Fibroblast of upper back skin (primary cell): Measurements from ENCODE around the gene PRDX3.
"Not testable (repeated sequence)": the region's sequence is repeated elsewhere in the genome, so short reads cannot be mapped to it uniquely, and the experiment has no call there.

Experiments
- DNase-seq: peaks from one replicate; pipeline ENCODE4 v3.0.0-alpha.2; 2013

The PRDX3 gene

GRCh38 chr10:119205894-119206602, 27.4 kb upstream of the PRDX3 start:
- no peak for DNase-seq

DNA sequence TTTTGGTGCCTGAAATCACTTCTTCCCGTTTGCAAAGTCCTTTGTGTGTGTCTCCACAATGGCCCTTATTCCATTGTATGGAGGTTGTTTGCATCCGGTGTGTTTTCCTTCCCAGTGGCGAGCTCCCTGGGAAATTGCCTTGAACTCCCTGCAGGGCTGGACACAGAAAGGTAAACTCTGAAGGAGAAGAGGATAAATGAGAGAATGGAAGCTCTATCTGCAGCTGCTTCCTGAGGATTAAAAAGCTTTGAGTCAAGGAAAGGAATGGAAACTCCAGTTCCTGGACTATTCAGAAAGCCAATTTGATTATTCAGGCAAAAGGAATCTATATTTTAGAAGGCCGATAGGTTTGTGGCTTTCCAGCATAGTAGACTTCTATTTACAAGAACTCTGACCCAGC, 24.4 kb upstream of the PRDX3 start:
- DNase-seq: peak; percentile 77

DNA sequence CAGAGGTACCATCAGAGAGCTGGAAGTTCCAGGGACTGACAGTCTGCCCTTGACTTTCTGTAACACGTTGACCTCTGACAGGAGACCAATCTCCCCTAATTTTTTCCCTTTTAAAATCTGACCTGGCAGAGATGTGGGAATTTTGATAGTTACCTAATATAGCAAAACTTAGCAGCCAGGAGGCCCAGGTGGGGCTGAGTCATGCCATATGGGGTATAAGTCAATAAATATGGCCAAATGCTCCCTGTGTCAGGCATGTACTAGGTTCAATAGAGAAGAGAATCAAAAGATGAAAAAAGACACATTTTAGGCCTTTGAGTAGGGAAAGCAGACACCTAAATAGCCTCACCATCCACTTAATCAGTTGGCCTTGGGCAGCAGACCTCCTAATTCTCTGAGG, 22.6 kb upstream of the PRDX3 start:
- DNase-seq: no peak

DNA sequence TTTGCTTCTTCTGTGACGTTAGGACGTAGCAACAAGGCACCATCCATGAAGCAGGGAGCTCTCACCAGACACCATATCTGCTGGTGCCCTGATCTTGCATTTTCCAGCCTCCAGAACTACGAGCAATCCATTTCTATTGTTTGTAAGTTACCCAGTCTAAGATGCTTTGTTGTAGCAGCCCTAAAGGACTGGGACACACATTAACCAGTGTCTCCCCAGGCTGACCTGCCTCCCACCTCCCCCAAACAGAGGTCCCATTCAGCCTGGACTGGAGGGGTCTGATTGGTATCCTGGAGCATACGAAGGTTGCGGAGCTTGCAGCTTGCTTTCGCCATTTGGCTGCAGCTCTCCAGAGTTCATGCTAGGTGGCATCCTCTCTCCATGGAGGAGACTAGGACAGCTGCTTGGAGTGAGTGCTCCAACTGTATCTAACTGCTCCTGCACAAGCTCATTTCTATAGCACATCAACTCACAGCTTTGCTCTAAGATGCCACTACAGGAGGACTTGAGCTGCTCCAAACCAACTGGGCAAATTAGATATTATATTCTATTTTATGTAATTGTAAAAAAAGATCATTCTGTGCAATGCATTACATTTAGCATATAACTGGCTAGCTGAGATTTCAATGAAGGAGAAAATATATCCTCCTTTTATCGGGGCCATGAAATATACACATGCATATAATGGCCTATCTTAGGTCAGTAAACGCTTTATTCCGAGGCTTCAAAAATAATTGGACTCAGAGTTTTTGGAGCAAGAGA, 20.8 kb upstream of the PRDX3 start:
- peak; percentile 84 for DNase-seq

DNA sequence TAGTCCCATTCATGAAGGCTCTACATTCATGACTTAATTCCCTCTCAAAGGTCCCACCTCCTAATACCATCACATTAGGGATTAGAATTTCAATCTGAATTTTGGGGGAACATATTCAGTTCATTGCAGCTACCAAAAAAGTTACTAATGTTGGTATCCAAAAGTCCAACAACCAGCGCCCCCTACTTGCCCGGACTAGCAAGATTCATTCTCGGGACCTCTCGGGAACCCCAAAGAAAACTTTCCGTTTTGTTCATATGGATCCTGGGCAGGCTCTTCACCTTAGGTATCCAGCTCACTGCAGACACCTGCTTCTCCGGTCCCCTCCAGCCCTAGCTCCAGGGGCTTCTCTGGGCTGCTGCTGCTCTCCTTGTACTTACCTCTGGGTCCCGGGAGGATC, 19.8 kb upstream of the PRDX3 start:
- DNase-seq: no peak

DNA sequence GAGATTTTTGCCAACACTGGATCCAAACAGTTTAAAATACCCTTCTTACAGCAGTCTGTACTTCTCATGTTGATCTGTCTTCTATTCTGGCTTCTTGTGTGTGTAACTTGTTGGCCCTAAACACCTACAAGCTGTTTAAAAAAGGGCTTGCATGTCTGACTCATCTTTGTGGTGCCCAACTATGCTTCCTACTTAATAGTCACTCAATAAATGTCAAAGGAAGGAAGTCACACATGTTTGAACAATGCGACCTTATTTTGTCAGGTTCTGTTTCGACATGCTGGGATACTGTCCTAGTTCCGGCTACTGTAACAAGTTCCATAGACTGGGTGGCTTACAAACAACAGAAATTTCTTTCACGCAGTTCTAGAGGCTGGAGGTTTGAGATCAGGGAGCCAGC, 19.3 kb upstream of the PRDX3 start:
- peak; percentile 57 for DNase-seq

- no peak for DNase-seq
Observed at GRCh38 chr10:119191881-119192280, 13.3 kb upstream of the PRDX3 start.

DNA sequence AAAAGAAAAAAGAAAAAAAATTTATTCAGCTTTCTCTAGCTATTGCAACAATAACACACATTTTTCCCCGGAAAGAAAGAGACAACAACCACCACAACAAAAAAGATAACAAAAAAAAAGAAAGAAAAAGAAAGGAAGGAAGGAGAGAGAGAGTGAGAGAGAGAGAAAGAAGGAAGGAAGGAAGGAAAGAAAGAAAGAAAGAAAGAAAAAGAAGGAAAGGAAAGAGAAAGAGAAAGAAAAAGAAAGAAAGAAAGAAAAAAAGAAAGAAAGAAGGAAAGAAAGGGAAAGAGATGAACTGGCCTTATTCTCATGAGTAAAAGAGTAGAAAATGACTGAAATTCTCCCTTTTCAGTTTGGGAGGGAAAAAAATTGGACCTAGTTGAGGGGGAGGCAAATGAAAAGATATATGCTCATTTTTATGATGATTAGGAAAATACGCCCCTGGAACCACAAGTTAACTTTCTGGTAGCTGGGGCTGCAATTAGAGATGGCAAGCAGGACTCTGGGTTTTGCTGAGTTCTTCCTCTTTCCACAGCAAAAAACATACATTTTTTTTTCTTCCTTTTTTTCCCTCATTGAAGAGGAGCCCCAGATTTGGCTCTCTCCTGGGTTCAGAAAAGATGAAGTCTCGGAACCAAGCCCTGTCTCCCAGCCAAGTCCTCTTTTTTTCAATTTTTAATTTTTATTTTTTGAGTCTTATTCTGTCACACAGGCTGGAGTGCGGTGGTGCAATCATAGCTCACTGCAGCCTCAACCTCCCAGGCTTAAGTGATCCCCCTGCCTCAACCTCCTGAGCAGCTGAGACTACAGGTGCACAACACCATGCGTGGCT, 12.6 kb upstream of the PRDX3 start:
- DNase-seq: no peak

GRCh38 chr10:119190353-119190752, 11.7 kb upstream of the PRDX3 start:
- DNase-seq: peak; percentile 98

- DNase-seq: peak; percentile 62
Observed at GRCh38 chr10:119189811-119190282, 11.2 kb upstream of the PRDX3 start.

DNA sequence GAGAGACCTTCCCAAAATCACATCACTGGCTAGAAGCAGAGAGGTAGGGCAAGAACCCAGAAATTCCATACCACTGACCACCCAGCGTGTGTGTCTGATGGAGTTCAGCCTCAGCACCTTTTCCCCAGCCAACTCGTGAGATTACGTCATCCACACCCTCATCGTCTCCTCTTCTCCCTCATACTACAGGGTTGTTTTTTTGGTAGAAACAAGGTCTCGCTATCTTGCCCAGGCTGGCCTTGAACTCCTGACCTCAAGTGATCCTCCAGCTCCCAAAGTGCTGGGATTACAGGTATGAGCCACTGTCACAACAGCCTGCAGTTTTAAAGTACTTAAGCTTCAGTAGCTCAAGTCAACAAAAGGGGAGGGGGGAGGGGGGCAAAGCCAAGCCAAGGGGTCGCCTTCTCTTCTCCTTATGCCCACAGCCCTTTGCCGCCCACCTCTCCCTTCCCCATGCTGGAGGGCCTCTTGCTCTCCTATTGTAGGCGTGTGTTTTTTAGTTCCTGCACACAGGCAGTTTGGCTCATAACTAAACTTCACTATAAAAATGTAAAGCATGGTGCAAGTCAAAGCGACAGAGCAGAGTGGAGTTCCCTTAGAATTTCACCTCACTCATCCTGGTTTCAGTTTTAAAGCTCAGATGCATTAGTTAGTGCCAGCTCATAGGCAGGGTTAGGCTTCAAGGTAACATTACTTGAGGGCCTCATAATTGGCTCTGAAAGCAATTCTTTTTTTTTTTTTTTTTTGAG, 5.2 kb upstream of the PRDX3 start:
- DNase-seq: no peak

GRCh38 chr10:119180850-119181400, 2.3 kb upstream of the PRDX3 start:
- DNase-seq: not testable (repeated sequence)

DNA sequence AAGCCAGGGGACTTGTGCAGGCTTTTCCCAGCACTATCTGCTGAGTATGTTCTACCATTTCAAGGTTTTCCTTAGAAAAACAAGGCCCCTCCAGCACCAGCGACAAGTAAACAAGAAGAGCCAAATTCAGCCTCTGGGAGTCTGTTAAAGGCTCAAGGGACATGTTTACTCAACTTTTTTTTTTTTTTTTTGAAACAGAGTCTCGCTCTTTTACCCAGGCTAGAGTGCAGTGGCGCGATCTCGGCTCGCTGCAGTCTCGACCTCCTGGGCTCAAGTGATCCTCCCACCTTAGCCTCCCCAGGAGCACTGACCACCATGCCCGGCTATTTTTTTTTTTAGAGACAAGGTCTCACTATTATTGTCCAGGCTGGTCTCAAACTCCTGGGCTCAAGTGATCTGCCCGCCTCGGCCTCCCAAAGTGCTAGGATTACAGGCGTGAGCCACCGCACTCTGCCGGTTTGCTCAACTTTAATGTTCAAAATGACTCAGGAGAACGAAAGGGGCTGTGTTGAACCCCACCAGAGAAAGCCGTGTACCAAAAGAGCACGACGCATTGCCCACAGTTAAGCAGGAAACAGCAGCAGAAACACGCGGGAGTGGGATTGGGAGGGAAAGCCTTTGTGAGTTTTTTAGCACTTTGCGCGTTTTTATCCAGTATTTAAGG, 772 bp downstream of the PRDX3 start:
- peak; percentile 24 for DNase-seq

DNA sequence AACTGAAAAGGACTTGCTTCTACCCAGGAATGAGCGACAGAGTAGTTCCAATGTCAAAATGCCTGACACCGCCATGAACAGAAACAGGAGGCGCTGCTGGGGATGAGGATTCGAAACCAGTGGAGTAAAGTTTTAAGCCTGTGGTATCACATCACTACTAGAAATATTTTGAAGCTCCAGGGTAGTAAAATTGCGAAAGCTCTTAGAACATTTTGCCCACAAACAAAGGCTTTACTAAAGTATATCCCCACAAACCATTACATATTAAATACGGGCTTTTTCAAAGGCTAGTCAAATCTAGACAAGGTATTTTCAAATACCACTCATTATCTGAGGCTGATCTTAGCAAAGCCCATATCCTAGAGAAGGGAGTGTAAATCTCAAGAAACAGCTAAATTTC, 2.4 kb downstream of the PRDX3 start:
- DNase-seq: no peak

- DNase-seq: no peak
Observed at GRCh38 chr10:119174109-119174508, 4.5 kb downstream of the PRDX3 start.

DNA sequence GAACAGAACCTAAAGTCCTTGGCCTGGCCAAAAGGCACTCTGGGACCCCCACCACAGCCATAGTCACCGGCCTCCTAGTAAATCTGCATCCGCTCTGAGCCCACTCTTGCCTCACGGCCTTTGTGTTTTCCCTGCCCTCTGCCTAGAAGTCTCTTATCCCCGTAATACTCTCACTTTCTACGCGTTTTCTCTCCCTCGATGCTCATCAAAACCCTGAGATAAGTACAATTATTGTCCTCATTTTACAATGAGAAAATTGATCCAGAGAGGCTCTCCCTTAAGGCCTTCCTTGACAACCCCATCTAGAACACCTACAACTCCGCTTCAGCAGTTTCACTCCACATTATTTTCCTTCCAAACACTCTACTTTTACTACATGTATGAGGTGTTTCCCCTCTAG, 11.6 kb downstream of the PRDX3 start:
- DNase-seq: no peak

DNA sequence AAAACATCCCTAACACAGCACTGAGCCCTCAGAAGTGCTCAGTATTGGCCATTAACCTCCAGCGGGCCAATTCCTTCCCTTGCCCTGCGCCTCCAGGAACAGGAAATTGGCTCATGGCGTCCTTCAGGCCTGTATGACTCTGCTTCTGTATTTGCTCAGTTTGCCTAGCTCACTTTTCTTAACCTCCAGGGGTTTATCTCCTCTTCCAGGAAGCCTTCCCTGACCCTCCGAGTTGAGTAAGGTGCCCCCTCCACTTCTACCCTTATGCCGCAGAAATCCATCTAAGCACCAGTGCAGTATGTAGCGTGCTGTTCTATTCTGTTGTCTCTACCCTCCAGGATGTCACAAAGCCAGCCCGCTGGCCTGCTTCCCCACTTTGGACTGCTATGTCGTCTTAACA, 12.0 kb downstream of the PRDX3 start:
- DNase-seq: no peak

- no peak for DNase-seq
Observed at GRCh38 chr10:119166118-119166500, 12.5 kb downstream of the PRDX3 start.

DNA sequence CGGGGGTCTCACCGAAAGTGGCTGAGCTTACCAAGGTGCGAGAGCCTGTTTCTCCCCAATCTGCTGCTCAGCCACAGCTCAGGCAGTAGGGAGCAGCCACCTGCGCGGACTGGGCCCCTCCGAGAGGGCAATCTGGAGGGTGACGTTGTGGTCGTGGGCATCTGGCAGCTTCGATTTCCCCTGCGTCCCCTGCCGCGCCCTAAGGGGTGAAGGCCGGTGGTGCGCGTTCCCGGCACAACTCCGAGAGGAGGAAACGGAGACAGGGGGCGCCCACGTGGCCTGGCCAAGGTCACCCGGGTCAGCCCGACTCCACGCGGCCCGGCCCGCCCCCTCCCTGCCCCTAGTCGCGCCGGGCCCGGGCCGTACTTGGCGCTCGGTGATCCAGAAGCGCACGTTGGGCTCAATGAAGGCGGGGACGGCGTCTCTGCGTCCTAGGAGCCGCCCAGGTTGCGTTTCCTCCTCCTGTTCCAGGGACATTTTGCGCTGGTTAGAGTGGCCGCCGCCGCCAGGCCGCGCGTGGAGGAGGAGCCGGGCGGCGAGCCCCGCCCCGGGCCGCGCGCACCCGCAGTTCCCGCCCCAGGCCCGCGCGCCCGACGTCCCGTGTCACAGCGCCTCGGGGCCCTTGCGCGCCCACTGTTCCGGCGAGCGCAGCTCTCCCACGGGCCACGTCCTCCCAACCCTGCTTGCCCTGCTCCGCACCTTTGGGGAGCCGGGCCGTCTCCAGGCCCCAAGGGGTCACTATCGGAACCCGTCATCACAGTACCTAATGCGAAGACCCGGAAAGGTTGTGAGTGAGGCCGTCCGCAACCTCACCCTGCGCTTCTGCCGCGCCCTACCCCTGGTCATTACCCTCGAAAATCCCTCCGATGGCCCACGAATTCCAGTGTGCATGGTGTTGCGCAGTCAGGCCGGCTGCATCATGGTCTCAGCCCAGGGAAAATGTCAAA, 13.2 kb downstream of the PRDX3 start, which contains the start of gene SFXN4:
Gene SFXN4 (minus strand): TSS at position 544 of the 947 bp plus-strand sequence. CDS start 67 bp downstream, at position 477.
- DNase-seq: peak; percentile 43

GRCh38 chr10:119162452-119163092, 16.0 kb downstream of the PRDX3 start:
- no peak for DNase-seq
